ENCODE data around the gene FSTL1.

Gene FSTL1

GRCh38 chr3:120364821-120365220 is 86.0 kb downstream of the FSTL1 start:
- in situ Hi-C loops (cut with HindIII; ENCODE audit: low sequenced_read_pairs): no loop called here

- in situ Hi-C loops (cut with HindIII; ENCODE audit: low sequenced_read_pairs): no loop called here
Measured at GRCh38 chr3:120364101-120364500, 86.7 kb downstream of the FSTL1 start.

- in situ Hi-C loops (cut with HindIII; ENCODE audit: low sequenced_read_pairs): no loop called here
Measured at GRCh38 chr3:120357807-120358206, 93.0 kb downstream of the FSTL1 start.

GRCh38 chr3:120355486-120355885 is 95.3 kb downstream of the FSTL1 start:
- in situ Hi-C loops (cut with HindIII; ENCODE audit: low sequenced_read_pairs): no loop called here

- in situ Hi-C loops (cut with HindIII; ENCODE audit: low sequenced_read_pairs): no loop called here
Measured at GRCh38 chr3:120353463-120353862, 97.3 kb downstream of the FSTL1 start.

- in situ Hi-C loops (cut with HindIII; ENCODE audit: low sequenced_read_pairs): no loop called here
Measured at GRCh38 chr3:120352017-120352416, 98.8 kb downstream of the FSTL1 start.

- in situ Hi-C loops (cut with HindIII; ENCODE audit: low sequenced_read_pairs): no loop called here
Measured at GRCh38 chr3:120350401-120350941, 100.3 kb downstream of the FSTL1 start.

- in situ Hi-C loops (cut with HindIII; ENCODE audit: low sequenced_read_pairs): no loop called here
Measured at GRCh38 chr3:120349855-120350125, 101.0 kb downstream of the FSTL1 start.

GRCh38 chr3:120348991-120349854 is 101.6 kb downstream of the FSTL1 start, which contains the start of gene LRRC58:
TSS of gene LRRC58 (minus strand) at chr3:120349354. CDS start at chr3:120349243, 111 bp downstream.
- in situ Hi-C loops (cut with HindIII; ENCODE audit: low sequenced_read_pairs): no loop called here

- in situ Hi-C loops (cut with HindIII; ENCODE audit: low sequenced_read_pairs): no loop called here
Measured at GRCh38 chr3:120348065-120348990, 102.5 kb downstream of the FSTL1 start.

GRCh38 chr3:120344349-120344748 is 106.4 kb downstream of the FSTL1 start:
- in situ Hi-C loops (cut with HindIII; ENCODE audit: low sequenced_read_pairs): no loop called here

Measured in DLD1 (cell line).